ENCODE measurements around the gene SLC25A26.

SLC25A26 gene

DNA sequence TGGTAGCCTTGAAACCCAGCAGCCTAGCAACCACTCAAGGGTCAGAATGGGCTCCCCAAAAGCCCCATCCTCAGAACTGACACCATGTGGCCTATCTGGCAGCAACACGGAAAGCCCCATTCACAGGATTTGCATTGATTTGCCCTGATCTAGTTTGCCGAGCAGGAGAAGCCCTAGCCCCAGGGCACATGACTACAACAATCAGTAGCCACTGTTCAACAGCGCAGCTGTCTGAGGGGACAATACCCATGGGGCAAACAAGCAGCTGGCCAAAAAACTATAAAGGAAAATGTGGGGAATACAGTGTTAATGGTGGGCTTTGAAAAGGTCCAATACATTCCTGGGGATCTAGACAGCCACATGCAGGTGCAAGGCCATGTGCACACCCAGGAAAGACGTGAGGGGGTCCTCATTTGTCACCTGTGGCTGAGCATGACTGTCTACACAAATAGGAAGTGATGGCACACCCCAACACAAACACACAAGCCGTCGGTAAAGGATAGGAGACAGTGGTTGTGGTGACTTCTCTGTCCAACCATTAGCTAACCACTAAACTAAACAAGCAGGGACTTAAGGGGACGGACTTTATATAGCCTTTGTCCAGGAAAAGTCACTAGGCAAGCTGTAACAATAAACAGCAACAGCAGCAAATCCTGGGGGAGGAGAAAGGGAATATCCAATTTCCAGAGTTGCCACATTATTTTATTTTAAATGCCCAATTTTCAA lies 166.3 kb downstream of the SLC25A26 start:
- FAIRE-seq (no peak), DNase-seq (ENCODE audit: extremely low spot score, insufficient read length, low read depth) (no peak)

DNA sequence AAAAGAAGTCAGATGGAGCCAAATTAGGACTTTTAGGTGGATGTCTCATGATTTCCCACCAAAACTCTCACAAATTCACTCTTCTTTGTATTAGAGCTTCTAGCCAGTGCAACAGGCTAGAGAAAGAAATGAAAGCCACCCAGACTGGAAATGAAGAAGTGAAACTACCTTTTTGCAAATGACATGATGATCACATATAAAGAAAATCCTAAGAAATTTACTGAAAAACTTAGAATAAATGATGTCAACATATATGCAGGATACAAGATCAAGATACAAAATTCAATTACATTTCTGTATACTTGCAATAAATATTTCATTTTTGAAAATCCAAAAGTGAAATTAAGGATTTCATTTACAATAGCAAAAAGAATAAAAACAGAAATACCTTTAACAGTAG lies 169.2 kb downstream of the SLC25A26 start:
- DNase-seq (ENCODE audit: extremely low spot score, insufficient read length, low read depth) = no peak
- peak; percentile 78 for FAIRE-seq

DNA sequence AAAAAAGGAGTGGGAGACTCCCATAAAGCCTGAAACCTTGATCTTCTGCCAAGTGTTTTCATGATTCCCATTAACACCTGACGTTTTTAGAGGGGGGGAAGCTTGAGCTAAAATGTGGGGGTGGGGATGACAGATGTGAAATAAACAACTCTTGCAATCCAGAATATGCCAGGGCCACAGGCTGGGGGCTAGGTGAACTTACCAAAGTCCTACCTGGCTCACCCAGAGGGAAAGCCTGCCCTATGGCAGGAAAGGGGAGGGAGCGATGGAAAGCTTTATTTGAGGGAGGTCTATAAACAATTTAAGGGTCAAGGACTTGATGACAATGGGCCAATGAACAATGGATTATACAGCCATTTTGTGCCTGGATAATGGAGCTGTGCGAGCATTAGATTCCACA lies 171.7 kb downstream of the SLC25A26 start:
- no peak for FAIRE-seq
- DNase-seq (ENCODE audit: extremely low spot score, insufficient read length, low read depth) = no peak

DNA sequence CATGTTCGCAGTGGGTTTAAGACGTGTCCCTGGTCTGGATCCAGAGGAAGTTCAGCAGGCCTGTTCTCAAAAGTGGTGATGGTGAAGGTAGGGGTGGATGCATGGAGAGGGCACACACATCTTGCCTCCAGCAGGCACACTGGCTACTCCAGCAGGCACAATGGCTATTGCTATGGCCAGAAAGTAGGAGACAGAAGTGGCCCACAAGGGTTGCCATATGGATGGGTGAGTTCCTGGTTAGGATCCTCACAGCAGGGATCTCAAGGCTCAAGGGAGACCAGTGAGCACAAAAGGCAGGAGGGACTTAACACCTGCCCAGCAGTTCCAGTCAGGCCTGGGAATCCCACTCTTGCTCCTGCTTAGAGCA lies 172.1 kb downstream of the SLC25A26 start:
- no peak for FAIRE-seq
- no peak for DNase-seq (ENCODE audit: extremely low spot score, insufficient read length, low read depth)

DNA sequence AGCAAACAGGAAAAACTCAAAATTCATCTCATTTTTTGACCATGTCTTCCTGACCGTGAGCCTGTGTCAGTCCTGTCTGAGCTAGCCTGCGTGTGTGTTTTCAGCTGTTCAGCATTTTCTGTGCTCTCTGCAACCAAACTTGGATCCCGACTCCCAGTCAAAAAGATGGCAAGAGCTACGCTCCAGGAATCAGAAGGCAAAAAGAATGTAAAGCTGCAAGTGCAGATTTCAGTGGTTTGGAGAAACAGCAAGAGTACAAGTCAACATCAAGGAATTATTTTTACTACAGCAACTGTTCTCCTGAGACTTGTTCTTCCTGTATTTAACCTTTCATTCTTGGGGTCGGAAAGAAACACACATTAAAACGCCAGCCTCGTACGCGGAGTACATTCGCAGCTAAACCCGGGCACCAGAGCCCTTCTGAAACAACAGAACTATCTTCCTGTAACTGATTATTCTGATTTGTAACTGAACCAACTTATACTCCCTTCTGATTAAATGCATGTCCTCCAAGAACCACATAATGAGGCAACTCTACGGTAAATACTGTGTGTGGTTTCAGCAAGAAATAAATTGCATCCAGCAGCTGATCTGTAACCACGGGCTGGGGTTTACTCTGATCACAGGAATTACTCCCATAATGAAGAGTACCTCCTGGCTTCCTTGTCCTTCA lies 172.7 kb downstream of the SLC25A26 start:
- DNase-seq (ENCODE audit: extremely low spot score, insufficient read length, low read depth) (no peak), FAIRE-seq (no peak)

DNA sequence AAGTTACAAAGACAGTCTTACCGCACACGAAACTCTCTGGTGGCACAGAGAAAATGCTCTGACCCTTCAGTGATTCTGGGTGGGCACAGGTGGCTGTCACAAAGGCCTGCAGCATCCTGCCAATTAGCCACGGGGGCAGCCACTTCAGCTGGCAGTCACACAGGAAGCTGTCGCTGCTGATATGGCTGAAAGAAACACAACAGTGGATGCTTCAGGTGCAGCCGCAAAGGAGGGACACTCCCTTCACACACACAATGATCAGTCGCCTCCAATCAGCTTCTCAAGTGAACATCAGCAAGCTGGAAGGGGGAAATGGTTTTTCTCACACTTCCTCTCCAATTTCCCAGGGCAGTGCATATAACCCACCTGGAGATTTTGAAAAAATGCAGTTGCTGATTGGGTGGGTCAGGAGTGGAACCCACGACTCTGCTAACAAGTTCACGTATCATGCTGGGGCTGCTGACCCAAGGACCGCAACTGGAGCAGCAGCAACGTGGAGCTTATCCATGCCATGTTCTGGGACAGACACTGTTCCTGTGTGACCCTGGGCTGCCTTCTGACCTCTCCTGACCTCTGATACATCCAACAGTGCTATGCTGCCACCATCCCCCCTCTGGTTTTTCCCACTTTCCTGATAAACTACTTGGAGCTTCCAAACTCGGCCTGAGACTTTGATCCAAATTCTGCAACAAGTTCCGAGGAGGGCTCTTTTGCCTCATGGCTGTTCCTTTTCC lies 173.4 kb downstream of the SLC25A26 start:
- DNase-seq (ENCODE audit: extremely low spot score, insufficient read length, low read depth) = peak; percentile 40
- peak; percentile 85 for FAIRE-seq

DNA sequence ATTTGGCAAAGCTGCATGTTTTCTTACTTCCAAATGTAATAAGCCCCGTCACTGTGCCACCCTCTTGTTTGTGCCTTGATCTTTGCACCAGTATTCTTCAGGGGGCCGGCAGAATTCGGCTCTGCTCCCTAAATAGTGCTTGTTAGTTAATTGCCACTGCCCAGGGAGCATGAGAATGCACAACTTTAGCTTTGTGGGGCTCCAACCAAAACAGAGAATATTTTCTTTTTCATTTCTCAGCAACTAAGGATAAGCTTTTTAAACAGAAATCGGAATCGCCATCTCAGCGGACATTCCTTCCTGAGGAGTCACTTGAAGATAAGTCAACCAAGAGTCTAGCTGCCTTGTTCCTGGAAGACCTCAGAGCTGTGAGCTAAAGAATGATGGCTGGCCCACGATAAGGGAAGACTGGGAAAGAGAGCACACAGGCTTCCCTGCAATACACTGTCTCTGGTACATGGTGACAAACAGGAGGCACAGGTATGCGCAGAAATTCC lies 174.0 kb downstream of the SLC25A26 start:
- FAIRE-seq (no peak), DNase-seq (ENCODE audit: extremely low spot score, insufficient read length, low read depth) (no peak)

DNA sequence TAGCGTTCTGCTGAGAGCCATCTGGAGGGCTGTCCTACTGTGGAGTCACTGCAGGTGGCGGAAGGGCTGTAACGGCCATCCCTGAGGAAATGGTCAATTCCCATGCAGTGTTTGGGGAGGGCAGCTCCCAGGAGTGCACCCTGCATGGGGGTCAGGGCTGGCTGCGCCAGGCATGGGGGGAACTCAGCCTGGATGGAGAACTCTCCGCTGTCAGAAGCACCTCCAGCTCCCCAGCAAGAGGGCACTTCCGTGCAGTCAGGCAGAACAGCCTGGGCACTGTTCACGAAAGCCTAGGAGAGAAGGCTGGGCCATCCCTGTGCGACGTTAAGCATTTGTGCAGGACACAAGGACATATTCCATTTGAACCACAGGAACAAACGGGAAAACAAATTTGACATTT lies 174.8 kb downstream of the SLC25A26 start:
- FAIRE-seq (no peak), DNase-seq (ENCODE audit: extremely low spot score, insufficient read length, low read depth) (no peak)

DNA sequence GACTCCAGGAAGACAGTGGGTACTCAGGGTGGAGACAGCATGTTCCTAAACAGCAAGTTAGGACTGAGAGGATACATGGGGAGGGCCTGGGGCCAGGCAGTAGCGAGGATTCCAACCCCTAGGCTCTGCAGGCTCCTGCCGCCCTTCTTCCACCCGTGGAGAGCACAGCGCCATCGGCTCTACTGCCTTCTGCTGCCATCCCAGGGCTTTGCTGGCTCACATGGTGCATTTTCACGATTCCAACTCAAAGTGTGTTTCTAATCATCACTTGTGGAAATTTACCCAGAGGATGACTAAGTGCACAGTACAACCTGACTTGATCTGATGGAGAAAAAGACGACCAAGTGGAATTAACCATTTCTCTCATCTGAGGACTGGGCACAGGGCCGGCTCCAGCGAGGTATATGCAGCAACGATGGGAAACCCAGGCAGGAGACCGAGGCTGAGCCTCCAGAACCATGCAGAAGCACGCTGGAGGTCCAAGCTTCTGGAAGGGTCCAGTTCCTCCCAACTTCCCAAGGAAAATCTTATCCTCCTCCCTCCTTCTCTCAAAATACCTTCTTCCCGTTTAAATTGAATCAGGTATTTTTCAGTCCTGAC lies 175.5 kb downstream of the SLC25A26 start:
- DNase-seq (ENCODE audit: extremely low spot score, insufficient read length, low read depth) (no peak), FAIRE-seq (no peak)

DNA sequence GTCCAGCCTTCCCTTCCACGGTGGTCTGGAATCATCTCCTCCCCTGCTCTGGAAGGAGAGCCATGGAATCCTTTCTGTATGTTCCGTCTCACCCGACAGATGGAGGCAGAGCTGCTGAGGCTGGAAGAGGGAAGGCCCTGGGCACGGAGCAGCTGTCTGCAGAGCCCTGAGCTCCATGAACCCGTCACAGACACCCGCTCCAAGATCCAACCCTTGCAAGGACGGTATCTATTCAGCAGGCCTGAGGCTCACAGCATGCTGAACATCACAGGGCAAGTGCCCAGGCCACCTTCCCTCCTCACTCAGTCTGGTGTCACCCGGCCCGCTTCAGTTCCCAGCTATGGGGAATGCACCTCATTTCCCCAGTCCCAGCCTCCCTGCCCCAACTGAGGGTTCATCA lies 176.1 kb downstream of the SLC25A26 start:
- FAIRE-seq (no peak), DNase-seq (ENCODE audit: extremely low spot score, insufficient read length, low read depth) (no peak)

DNA sequence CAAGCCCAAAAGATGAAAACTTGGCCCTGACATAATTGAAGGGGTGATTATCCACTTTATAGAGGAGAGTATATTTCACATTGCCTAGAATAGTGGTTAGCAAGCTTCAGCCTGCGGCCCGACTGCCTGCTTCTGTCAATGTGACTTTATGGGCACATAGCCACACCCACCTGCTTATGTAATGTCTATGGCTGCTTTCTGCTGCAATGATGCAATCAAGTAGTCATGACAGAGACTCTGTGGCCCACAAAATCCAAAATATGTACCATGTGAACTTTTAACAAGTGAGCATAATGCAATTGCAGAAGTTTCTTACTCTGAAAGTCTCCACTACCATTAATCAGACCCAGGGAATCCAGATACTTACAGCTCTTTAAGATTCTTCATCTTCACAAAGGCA lies 176.9 kb downstream of the SLC25A26 start:
- no peak for DNase-seq (ENCODE audit: extremely low spot score, insufficient read length, low read depth)
- no peak for FAIRE-seq

DNA sequence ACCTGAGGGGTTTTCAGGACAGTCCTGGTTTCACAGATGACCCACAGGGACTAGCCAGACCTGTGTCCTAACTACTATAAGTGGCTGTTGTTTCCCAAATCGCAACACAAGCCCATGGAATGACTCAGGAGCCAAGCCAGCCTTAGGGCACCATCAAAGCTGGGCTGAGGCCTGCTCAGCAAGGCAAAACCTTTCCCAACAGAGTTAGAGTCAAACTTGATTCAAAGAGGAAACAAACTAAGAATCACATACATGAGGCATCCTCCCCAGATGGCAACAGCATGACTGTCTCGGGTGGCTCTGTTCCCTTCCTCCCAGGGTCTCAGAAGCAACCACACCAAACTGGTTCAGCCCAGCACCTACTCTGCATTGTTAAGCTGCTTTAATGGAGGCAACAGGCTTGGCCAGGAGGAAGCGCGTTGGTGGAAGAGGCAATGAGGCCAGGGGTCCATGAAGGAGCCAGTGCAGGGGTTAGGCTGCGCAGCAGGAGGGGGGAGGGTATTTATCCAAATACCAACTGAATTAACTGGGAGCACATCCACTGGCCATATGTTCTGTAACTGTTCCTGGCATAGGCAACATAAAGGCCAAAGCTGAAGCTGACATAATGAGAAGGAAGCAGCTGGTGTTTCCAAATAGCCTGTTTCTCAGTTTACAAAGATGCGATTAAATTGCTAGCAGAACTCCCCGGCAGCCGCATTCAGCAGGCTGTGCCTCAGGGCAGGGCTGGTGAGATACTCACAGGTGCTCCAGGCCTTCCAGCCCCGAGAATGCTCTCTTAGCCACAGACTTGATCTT lies 177.6 kb downstream of the SLC25A26 start:
- DNase-seq (ENCODE audit: extremely low spot score, insufficient read length, low read depth) = no peak
- FAIRE-seq = no peak

DNA sequence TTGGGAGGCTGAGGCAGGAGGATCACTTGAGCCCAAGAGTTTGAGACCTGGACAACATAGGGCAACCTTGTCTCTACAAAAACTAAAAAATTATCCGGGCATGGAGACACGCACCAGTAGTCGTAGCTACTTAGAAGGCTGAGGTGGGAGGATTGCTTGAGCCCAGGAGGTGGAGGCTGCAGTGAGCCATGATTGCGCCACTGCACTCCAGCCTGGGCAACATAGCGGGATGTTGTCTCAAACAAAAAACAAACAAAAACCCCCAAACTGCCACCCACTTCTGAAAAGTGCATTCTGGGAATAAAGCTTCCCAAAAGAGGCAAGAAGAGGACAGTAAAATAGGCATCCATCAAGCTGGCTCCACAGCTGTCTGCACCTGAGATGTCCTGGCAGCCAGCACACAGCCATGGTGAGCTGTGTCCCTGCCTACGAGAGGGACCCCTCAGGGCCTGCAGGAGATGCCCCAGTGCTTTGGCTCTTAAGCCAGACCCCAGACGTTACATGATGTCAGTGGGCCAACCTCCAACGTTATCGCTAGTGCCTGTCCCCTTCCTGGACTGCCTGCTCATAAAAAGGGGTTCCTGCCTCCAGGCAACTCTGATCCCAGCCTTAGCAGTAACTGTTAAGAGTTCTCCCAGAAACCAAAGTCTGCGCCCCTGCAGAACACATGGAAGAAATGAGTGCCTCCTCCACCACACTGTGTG lies 178.9 kb downstream of the SLC25A26 start:
- no peak for FAIRE-seq
- DNase-seq (ENCODE audit: extremely low spot score, insufficient read length, low read depth) = no peak

DNA sequence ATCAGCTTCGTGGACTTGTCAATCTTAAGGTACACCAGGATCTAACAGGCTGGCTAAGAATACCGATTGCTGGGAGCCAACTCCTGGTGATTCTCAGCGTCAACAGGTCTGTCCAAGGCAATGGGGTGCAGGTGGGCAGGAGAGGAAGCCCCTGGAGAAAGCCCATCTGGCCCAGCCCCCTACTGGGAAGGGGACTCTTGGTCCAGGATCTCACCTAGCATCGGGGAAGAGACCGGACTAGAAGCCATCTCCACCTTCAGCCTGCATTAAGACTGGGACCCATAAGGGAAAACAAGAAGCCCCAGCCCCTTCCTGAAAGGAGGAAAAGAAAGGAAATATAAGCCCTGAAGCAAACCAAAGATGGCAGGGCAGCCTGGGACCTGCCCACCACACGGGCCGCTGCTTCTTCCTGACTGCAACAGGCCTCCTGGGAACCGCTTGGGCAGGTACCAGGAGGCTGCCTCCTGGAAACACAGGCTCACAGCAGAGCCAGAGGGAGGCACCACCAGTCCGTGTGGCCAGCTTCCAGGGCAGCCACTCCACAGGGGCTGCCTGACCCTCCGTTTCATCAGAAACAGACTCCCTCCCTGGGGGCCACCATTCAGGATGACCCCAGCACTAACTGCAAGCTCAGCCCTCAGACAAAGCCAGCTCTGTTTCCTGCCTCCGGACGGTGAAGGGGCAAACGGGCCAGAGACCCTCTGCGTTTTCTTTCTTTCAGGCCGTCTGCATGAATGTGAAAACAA lies 179.8 kb downstream of the SLC25A26 start:
- DNase-seq (ENCODE audit: extremely low spot score, insufficient read length, low read depth) (no peak), FAIRE-seq (no peak)

DNA sequence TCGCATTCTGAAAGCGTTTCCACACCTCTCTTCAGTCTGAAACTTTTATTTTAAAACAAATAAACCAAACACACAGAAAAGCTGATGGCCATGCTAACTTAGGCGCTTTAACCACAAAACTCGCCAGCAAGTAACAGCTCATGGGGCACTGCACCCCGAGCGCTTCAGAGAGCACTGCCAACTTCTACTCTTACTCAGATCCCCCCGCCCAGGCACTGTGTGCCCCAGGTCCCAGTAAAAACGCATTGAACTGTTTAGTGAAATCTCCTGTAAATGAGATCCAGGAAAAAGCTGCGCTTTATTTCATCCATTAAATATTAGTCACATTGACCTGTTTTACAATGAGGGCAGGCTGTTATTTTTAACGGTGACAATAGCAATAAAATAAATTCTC lies 180.4 kb downstream of the SLC25A26 start:
- no peak for DNase-seq (ENCODE audit: extremely low spot score, insufficient read length, low read depth)
- no peak for FAIRE-seq

DNA sequence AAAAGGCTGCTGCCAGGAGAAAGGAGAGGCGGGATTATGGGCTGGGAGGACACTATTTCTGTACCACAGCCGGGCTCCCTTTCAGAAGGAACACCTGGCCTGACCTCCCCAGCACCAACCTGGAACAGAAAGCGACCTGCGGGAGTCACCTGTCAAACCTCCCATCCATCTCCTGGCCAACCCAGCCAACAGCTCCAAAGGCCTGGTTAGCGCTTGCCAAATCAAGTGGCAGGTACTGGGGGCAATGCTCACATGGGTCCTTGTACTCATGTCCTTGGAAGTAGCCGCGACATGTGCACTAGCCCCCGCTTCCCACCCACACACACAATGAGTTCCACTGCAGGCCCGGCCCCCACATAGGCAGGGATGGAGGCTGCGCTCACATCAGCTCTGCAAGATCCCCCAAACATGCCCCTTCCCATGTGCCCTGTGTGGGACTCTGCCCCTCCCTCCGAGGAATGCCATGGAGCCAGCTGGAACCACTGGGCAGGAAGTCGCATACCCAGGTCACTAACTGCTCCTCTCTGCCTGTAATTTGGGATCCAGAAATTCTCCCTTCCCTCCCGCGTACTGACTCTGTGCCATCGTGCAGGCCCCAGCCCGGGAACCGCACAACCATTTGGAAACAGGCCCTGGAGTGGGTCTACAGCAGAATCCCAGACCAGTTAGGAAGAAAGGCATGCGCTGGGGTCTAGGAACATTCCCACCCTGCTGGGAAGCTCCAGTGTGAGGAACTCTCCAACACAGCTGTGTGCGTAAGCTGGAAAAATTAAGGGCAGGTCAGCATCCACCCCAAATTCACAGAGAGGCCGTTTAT lies 181.1 kb downstream of the SLC25A26 start:
- DNase-seq (ENCODE audit: extremely low spot score, insufficient read length, low read depth) = no peak

DNA sequence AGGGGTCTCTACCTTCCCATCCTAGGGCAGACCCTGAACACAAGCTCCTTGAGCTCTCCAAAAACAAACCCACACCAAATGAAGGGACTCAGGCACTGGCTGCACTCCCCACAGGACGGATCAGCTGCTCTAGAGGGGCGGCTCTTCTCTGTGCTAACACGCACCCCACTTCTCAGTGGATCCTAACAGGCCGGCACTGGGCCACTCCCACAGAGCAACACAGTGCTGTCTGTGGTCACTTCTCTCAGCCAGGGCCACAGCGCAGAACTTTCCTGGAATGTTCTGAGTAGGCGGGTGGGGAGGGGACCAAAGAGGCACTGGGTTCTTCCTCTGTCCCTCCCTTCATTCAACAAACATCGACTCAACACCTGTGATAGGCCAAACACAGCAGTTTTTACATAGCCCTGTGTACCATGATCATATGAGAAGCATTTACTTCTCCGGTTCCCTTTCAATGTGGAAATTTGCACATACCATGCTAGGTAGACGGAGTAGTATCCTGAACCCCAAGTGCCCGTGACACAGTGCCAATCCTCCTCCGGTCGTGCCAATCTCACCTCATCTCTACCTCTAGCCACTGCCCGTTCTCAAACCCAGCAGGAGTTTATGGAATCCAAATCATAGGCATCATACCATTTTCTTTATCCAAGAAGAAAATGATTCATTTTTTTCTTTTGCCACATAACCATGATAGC lies 181.9 kb downstream of the SLC25A26 start:
- FAIRE-seq (no peak), DNase-seq (ENCODE audit: extremely low spot score, insufficient read length, low read depth) (no peak)

More for the DNA sequence above, 181.1 kb downstream of the SLC25A26 start:
- no peak for FAIRE-seq

Measured in GM18507 (cell line).